Mesothelial cell of epicardium (in vitro differentiated cells): Measurements from ENCODE around the gene AMZ1. TPM values are rescaled to one million over a fixed set of nuclear protein-coding genes. Genes with fewer than 3 reads are reported as not detected.
A peak's percentile ranks its signal among the peaks of the same experiment; 100 is the strongest.

Experiments used
- DNase-seq, 2 experiments: peaks; one replicate each; pipeline ENCODE4 v3.0.0; 2021; ENCODE audit warnings: low spot score in 2 of 2; ENCODE audit not compliant: unreplicated experiment in 2 of 2
- H3K27ac Mint-ChIP-seq: 2 replicates; pipeline ENCODE4 v1.8.0; 2021; ENCODE audit warnings: mixed read lengths
- H3K27me3 Mint-ChIP-seq: 2 replicates; pipeline ENCODE4 v1.8.0; 2021; ENCODE audit warnings: low read depth, mixed read lengths
- H3K36me3 Mint-ChIP-seq: 2 replicates; pipeline ENCODE4 v1.8.0; 2021; ENCODE audit warnings: mixed read lengths
- H3K4me1 Mint-ChIP-seq: 2 replicates; pipeline ENCODE4 v1.8.0; 2021; ENCODE audit warnings: mixed read lengths
- H3K4me3 Mint-ChIP-seq: 2 replicates; pipeline ENCODE4 v1.8.0; 2021; ENCODE audit warnings: mild to moderate bottlenecking, moderate library complexity, mixed read lengths
- H3K9me3 Mint-ChIP-seq: 2 replicates; pipeline ENCODE4 v1.8.0; 2021; ENCODE audit warnings: mixed read lengths
- CTCF ChIP-seq: fragments of 200-600 bp; sonication (generic); IDR thresholded peaks from one replicate; pipeline ENCODE4 v1.5.0; 2021; ENCODE audit warnings: antibody characterized with exemption; ENCODE audit not compliant: unreplicated experiment
- total RNA-seq: library from RNA; stranded (reverse); gene quantifications from 3 replicates; pipeline ENCODE4 v1.2.1, GENCODE V29; 2021

The AMZ1 gene
- total RNA-seq, 1 donor from 2014 or later, result 0.13 TPM

- peak overlapping the region; percentile 80 for H3K27ac Mint-ChIP-seq
- peaks cover 31% of the 10 kb centered on the region for H3K4me1 Mint-ChIP-seq
- no peak for DNase-seq
- H3K4me3 Mint-ChIP-seq, result peak overlapping the region; percentile 20
- H3K9me3 Mint-ChIP-seq, result no peaks in the 10 kb centered on the region
- no peak for TF ChIP-seq CTCF
- peaks cover 27% of the 10 kb centered on the region for H3K36me3 Mint-ChIP-seq
- H3K27me3 Mint-ChIP-seq, result no peaks in the 10 kb centered on the region
These were observed 28.9 kb downstream of the AMZ1 start for GRCh38 chr7:2716906-2717292.

- no peak overlapping the region for H3K4me3 Mint-ChIP-seq
- no peaks in the 10 kb centered on the region for H3K27me3 Mint-ChIP-seq
- peaks cover 31% of the 10 kb centered on the region for H3K4me1 Mint-ChIP-seq
- H3K36me3 Mint-ChIP-seq, result peaks cover 27% of the 10 kb centered on the region
- no peaks in the 10 kb centered on the region for H3K9me3 Mint-ChIP-seq
- H3K27ac Mint-ChIP-seq, result peak overlapping the region; percentile 80
- no peak for DNase-seq
- TF ChIP-seq CTCF, result no peak
These were observed 29.6 kb downstream of the AMZ1 start for GRCh38 chr7:2717293-2718261.

- H3K4me1 Mint-ChIP-seq, result peaks cover 31% of the 10 kb centered on the region
- H3K9me3 Mint-ChIP-seq, result no peaks in the 10 kb centered on the region
- H3K27me3 Mint-ChIP-seq, result no peaks in the 10 kb centered on the region
- no peak for DNase-seq
- peaks cover 27% of the 10 kb centered on the region for H3K36me3 Mint-ChIP-seq
- TF ChIP-seq CTCF, result no peak
- H3K4me3 Mint-ChIP-seq, result no peak overlapping the region
- peak overlapping the region; percentile 34 for H3K27ac Mint-ChIP-seq
These were observed 30.4 kb downstream of the AMZ1 start for GRCh38 chr7:2718296-2718965.

- peaks cover 27% of the 10 kb centered on the region for H3K36me3 Mint-ChIP-seq
- H3K4me3 Mint-ChIP-seq, result no peak overlapping the region
- H3K27ac Mint-ChIP-seq, result no peak overlapping the region
- no peak for DNase-seq
- H3K27me3 Mint-ChIP-seq, result no peaks in the 10 kb centered on the region
- peaks cover 31% of the 10 kb centered on the region for H3K4me1 Mint-ChIP-seq
- TF ChIP-seq CTCF, result peak; percentile 47
- H3K9me3 Mint-ChIP-seq, result no peaks in the 10 kb centered on the region
These were observed 31.0 kb downstream of the AMZ1 start for GRCh38 chr7:2719007-2719406.

- Mint-ChIP-seq H3K9me3 (no peaks in the 10 kb centered on the region), H3K4me1 (peaks cover 31% of the 10 kb centered on the region), H3K27ac (no peak overlapping the region), H3K36me3 (peaks cover 18% of the 10 kb centered on the region), H3K4me3 (no peak overlapping the region), H3K27me3 (no peaks in the 10 kb centered on the region)
- no peak for TF ChIP-seq CTCF
- DNase-seq, result no peak
These were observed 32.0 kb downstream of the AMZ1 start for GRCh38 chr7:2720024-2720423.
